ENCODE data around the gene CP. TPM values are rescaled to one million over a fixed set of nuclear protein-coding genes. Genes with fewer than 3 reads are reported as not detected.
A peak's percentile ranks its signal among the peaks of the same experiment; 100 is the strongest.

CP gene
- polyA plus RNA-seq, 1 experiment = 0.10 TPM

DNA sequence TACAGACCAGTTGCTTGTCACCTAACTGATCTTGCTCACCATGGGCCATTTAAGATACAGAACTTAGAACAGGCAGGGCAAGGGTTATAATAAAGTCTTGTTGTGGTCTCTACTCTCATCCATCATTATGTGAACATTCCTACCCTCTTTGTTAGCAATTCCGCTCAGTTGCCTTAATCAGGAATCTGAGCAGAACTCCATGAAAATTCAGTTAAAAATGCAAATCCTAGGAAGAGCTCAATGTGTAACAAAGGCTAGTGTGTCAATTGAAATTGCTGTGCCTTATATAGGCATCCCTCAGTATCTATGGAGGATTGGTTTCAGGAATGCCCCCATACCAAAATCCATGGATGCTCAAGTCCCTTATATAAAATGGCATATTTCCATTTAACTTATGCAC is 44.5 kb downstream of the CP start:
- Histone ChIP-seq H3K27me3 (ENCODE audit: control insufficient read depth, insufficient read depth, low read length) (no peaks in the 10 kb centered on the region), H3K27ac (ENCODE audit: low read depth, low read length) (no peak overlapping the region), H3K4me3 (ENCODE audit: low read depth, low read length) (no peak overlapping the region), H3K9me3 (ENCODE audit: control insufficient read depth, insufficient read depth, low read length) (peaks cover 4% of the 10 kb centered on the region; the same call in 1 of the 2 replicates)
- TF ChIP-seq, protein P1, sequence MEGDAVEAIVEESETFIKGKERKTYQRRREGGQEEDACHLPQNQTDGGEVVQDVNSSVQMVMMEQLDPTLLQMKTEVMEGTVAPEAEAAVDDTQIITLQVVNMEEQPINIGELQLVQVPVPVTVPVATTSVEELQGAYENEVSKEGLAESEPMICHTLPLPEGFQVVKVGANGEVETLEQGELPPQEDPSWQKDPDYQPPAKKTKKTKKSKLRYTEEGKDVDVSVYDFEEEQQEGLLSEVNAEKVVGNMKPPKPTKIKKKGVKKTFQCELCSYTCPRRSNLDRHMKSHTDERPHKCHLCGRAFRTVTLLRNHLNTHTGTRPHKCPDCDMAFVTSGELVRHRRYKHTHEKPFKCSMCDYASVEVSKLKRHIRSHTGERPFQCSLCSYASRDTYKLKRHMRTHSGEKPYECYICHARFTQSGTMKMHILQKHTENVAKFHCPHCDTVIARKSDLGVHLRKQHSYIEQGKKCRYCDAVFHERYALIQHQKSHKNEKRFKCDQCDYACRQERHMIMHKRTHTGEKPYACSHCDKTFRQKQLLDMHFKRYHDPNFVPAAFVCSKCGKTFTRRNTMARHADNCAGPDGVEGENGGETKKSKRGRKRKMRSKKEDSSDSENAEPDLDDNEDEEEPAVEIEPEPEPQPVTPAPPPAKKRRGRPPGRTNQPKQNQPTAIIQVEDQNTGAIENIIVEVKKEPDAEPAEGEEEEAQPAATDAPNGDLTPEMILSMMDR (IDR thresholded peaks at IDR 0.05; ENCODE audit: low read depth, low read length) = no peak
- no peak for DNase-seq (ENCODE audit: low read depth, low spot score)
- CTCF ChIA-PET = interaction anchor here (0.6 to 0.7 kb wide), 2 partner anchors 57 to 354 kb away, joined by 3 read pairs; no protein-coding TSS in a partner anchor
- POLR2A ChIA-PET = no interaction called here

GRCh38 chr3:149174901-149175300 is 46.7 kb downstream of the CP start:
- H3K27ac ChIP-seq (ENCODE audit: low read depth, low read length) = no peak overlapping the region

DNA sequence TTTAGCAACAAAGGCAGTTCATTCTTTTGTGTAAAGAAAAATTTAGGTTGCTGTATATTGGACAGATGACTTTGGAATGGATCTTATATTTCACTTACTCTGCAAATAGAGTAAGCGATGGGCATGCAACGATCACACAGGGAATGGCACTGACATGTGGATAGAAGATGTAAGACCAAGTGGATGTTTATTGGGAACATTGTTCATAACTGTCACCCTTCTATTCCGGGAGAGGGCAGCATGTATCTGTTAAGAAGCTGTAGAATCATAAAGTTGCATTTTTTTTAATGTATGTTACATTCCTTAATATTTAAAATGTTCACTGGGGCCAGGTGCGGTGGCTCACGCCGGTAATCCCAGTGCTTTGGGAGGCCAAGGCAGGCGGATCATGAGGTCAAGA is 51.0 kb downstream of the CP start:
- TF ChIP-seq, protein P1 (IDR thresholded peaks at IDR 0.05; ENCODE audit: low read depth, low read length) = peak; percentile 16; the same call in 1 of the 2 replicates
- ChIA-PET POLR2A (no interaction called here), CTCF (interaction anchor here (0.5 to 1.9 kb wide), 4 partner anchors 102 to 217 kb away, joined by 3 to 8 read pairs (median 6); no protein-coding TSS in a partner anchor)
- H3K27me3 ChIP-seq (ENCODE audit: control insufficient read depth, insufficient read depth, low read length) = no peaks in the 10 kb centered on the region
- no peak overlapping the region for H3K27ac ChIP-seq (ENCODE audit: low read depth, low read length)
- H3K4me3 ChIP-seq (ENCODE audit: low read depth, low read length) = no peak overlapping the region
- no peak for DNase-seq (ENCODE audit: low read depth, low spot score)
- no peaks in the 10 kb centered on the region for H3K9me3 ChIP-seq (ENCODE audit: control insufficient read depth, insufficient read depth, low read length)

More at GRCh38 chr3:149174901-149175300, 46.7 kb downstream of the CP start:
- ChIA-PET CTCF (interaction anchor here (0.5 kb wide), 1 partner anchor 14 kb away, joined by 4 read pairs; no protein-coding TSS in a partner anchor), POLR2A (no interaction called here)
- no peak overlapping the region for H3K4me3 ChIP-seq (ENCODE audit: low read depth, low read length)
- DNase-seq (ENCODE audit: low read depth, low spot score) = no peak
- no peaks in the 10 kb centered on the region for H3K27me3 ChIP-seq (ENCODE audit: control insufficient read depth, insufficient read depth, low read length)
- TF ChIP-seq, protein P1 (IDR thresholded peaks at IDR 0.05; ENCODE audit: low read depth, low read length) = no peak
- peaks cover 4% of the 10 kb centered on the region; the same call in 1 of the 2 replicates for H3K9me3 ChIP-seq (ENCODE audit: control insufficient read depth, insufficient read depth, low read length)

DNA sequence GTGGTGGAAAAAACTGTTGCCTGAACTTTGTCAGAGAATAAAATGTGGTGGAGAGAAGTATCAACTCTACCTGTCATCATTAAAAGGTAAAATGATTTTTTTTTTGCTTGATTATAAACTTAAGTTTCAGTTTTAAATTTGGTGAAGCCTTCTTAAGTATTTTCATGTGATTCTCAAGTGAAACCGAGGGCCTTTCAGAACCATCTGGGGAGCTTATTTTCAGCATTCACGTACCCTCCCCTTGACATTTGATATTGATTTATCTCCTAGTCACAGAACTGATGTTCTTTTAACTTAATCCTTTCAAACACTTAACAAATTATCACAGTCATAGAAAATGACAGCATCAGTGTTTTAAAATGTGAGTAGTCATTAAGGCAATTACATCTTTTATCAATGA is 53.7 kb downstream of the CP start:
- no peaks in the 10 kb centered on the region for H3K27me3 ChIP-seq (ENCODE audit: control insufficient read depth, insufficient read depth, low read length)
- no peaks in the 10 kb centered on the region for H3K9me3 ChIP-seq (ENCODE audit: control insufficient read depth, insufficient read depth, low read length)
- no peak overlapping the region for H3K4me3 ChIP-seq (ENCODE audit: low read depth, low read length)
- ChIA-PET CTCF (interaction anchor here (1.1 kb wide), 1 partner anchor 105 kb away, joined by 3 read pairs; no protein-coding TSS in a partner anchor), POLR2A (no interaction called here)
- DNase-seq (ENCODE audit: low read depth, low spot score) = no peak
- no peak overlapping the region for H3K27ac ChIP-seq (ENCODE audit: low read depth, low read length)
- TF ChIP-seq, protein P1 (IDR thresholded peaks at IDR 0.05; ENCODE audit: low read depth, low read length) = no peak

DNA sequence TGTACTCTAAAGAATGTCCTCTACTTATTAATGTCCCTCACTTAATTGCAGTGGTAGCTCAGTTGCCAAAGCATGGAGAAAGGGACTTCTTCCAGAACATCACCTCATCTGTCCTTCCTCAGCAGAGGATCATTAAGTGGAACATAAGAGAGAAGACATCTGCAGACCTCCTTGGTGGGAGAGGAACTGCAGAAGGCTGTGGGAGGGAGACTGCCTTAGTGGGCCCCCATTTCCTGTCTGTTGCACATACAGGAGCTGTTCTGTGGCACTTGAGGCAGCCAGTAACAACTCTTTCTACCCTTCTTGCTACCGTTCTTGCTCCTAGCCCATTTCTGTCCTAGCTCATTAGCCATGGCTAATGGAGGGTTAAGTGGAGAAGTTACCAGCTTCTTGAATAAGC is 58.6 kb downstream of the CP start:
- DNase-seq (ENCODE audit: low read depth, low spot score) = no peak
- TF ChIP-seq, protein P1 (IDR thresholded peaks at IDR 0.05; ENCODE audit: low read depth, low read length) = no peak
- H3K4me3 ChIP-seq (ENCODE audit: low read depth, low read length) = no peak overlapping the region
- ChIA-PET POLR2A (no interaction called here), CTCF (interaction anchor here (0.5 kb wide), 1 partner anchor 109 kb away, joined by 5 read pairs; no protein-coding TSS in a partner anchor)
- no peak overlapping the region for H3K27ac ChIP-seq (ENCODE audit: low read depth, low read length)
- no peaks in the 10 kb centered on the region for H3K27me3 ChIP-seq (ENCODE audit: control insufficient read depth, insufficient read depth, low read length)
- no peaks in the 10 kb centered on the region for H3K9me3 ChIP-seq (ENCODE audit: control insufficient read depth, insufficient read depth, low read length)

All from AG04450 (cell line).